Ovary (tissue), 9 donors: ENCODE results near the gene UCK1. TPM values are rescaled to one million over a fixed set of nuclear protein-coding genes. Genes with fewer than 3 reads are reported as not detected.
"Not testable (repeated sequence)": the region's sequence is repeated elsewhere in the genome, so short reads cannot be mapped to it uniquely, and the experiment has no call there.

Source experiments
- DNase-seq, 5 donors: peaks; one replicate each; pipeline ENCODE4 v3.0.0-alpha.2; 2019 to 2020
- H3K27ac ChIP-seq, 2 donors: fragments of 200-600 bp; one replicate each; pipeline versions ENCODE4 v1.5.1 to v1.8.0; 2019 to 2022
- H3K27me3 ChIP-seq: fragments of 200-600 bp; one replicate; pipeline ENCODE4 v1.8.0; 2022
- H3K36me3 ChIP-seq: fragments of 200-600 bp; sonication (generic); one replicate; pipeline ENCODE4 v1.5.1; 2019
- H3K4me1 ChIP-seq: one replicate; pipeline ENCODE4 v1.8.1; 2013; ENCODE audit warnings: mild to moderate bottlenecking, moderate library complexity; ENCODE audit not compliant: insufficient read depth
- H3K4me3 ChIP-seq: fragments of 200-600 bp; sonication (generic); one replicate; pipeline ENCODE4 v1.5.1; 2017
- H3K9me3 ChIP-seq, 2 donors: fragments of 200-600 bp in 1 of 2; sonication (generic) in 1 of 2; one replicate each; pipeline versions ENCODE4 v1.5.1 to v1.8.1; 2013 to 2019; ENCODE audit warnings: mild to moderate bottlenecking in 1 of 2, moderate library complexity in 1 of 2
- EP300 ChIP-seq: sonication (generic); formaldehyde crosslinking; IDR thresholded peaks from one replicate; pipeline ENCODE4 v1.6.1; 2017; ENCODE audit warnings: antibody characterized with exemption
- POLR2A ChIP-seq: fragments of 450-650 bp; IDR thresholded peaks from one replicate; pipeline ENCODE4 v1.6.1; 2017; ENCODE audit warnings: antibody characterized with exemption, mild to moderate bottlenecking, moderate library complexity
- WGBS, 3 donors: extraction: QIAGEN DNeasy Blood & Tissue Kit in 1 of 3; methylation state at CpG; one replicate each; pipeline versions ENCODE4 v1.1.5 to v1.1.7; 2013 to 2017; 5-methylcytosine and 5-hydroxymethylcytosine counted together
- intact Hi-C, 4 donors: fragments of 100-400 bp; cut with DNase I; formaldehyde crosslinking; loops; one replicate each; pipeline versions ENCODE4 v1.11.0 to v1.15.1; 2022 to 2023
- polyA plus RNA-seq, 2 donors: library from polyadenylated mRNA; stranded (reverse); fragments of 200-250 nt in 1 of 2; fragments of 350-450 nt in 1 of 2; fragmentation: Illumina TruSeq in 1 of 2; extraction: RNeasy Lipid Tissue Mini Kit (QIAGEN cat#74804) in 1 of 2; gene quantifications; one replicate each; pipeline ENCODE4 v1.2.3, GENCODE V29; 2013 to 2014
- total RNA-seq, 7 donors: library from RNA; depleted of rRNA in 2 of 7; stranded (reverse); fragments of >200 nt in 2 of 7; fragmentation: NEBNext Ultra II Directional in 3 of 7; extraction: Animal tissue kit (Norgen Biotek cat#: 25700) in 3 of 7; gene quantifications; one replicate each; pipeline versions ENCODE4 v1.1.0 to v1.2.4, GENCODE V29; 2016 to 2023
- TF ChIP-seq, protein P1 (sequence below), 3 donors: fragments of 450-650 bp in 2 of 3; fragments of 200-600 bp in 1 of 3; IDR thresholded peaks; one replicate each; pipeline versions ENCODE4 v1.5.1 to v1.8.0; 2016 to 2022; ENCODE audit warnings: antibody characterized with exemption in 3 of 3, mild to moderate bottlenecking in 1 of 3
- donor health status: DM: no; HTN: no; CAD: no; lungs with moderate emphysema.
- donor health status: DM: no; HTN: no; CAD: no.
- donor health status: Bipolar disorder and iron deficiency.
- donor health status: DM: yes; HTN: yes; CAD: no.
- donor health status: DM: no; HTN: no; CAD: no.
- donor health status: DM: yes; HTN: yes; CAD: no.

Gene UCK1
- total and polyA plus RNA-seq, 9 donors, result 19.8 to 37.9 (median 29.7) TPM

- Histone ChIP-seq H3K36me3 (no peaks in the 10 kb centered on the region), H3K4me3 (no peak overlapping the region), H3K9me3 (no peaks in the 10 kb centered on the region), H3K27ac (no peak overlapping the region), H3K4me1 (no peaks in the 10 kb centered on the region), H3K27me3 (no peaks in the 10 kb centered on the region)
- DNase-seq, result no peak
- TF ChIP-seq EP300 (no peak), POLR2A (no peak)
- TF ChIP-seq, protein P1, sequence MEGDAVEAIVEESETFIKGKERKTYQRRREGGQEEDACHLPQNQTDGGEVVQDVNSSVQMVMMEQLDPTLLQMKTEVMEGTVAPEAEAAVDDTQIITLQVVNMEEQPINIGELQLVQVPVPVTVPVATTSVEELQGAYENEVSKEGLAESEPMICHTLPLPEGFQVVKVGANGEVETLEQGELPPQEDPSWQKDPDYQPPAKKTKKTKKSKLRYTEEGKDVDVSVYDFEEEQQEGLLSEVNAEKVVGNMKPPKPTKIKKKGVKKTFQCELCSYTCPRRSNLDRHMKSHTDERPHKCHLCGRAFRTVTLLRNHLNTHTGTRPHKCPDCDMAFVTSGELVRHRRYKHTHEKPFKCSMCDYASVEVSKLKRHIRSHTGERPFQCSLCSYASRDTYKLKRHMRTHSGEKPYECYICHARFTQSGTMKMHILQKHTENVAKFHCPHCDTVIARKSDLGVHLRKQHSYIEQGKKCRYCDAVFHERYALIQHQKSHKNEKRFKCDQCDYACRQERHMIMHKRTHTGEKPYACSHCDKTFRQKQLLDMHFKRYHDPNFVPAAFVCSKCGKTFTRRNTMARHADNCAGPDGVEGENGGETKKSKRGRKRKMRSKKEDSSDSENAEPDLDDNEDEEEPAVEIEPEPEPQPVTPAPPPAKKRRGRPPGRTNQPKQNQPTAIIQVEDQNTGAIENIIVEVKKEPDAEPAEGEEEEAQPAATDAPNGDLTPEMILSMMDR (IDR thresholded peaks at IDR 0.05), result no peak
- 93 to 96% (median 96%) methylated on average over 9 of the region's 9 CpGs for WGBS, 3 donors
- intact Hi-C loops, result no loop called here
These were observed 14.1 kb downstream of the UCK1 start for GRCh38 chr9:131516930-131517329.

DNA sequence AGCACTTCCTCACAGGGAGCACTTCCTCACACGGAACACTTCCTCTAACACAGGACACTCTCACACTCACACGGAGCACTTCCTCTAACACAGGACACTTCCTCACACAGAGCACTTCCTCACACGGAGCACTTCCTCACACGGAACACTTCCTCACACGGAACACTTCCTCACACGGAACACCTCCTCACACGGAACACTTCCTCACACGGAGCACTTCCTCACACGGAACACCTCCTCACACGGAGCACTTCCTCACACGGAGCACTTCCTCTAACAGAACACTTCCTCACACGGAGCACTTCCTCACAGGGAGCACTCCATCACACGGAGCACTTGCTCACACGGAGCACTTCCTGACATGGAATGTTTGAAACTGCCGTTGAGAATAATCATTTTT lies 15.0 kb downstream of the UCK1 start:
- no peaks in the 10 kb centered on the region for H3K36me3 ChIP-seq
- no peaks in the 10 kb centered on the region for H3K4me1 ChIP-seq
- H3K9me3 ChIP-seq, result no peaks in the 10 kb centered on the region
- no peak overlapping the region for H3K4me3 ChIP-seq
- H3K27me3 ChIP-seq, result no peaks in the 10 kb centered on the region
- H3K27ac ChIP-seq, result no peak overlapping the region
- WGBS, 3 donors, result 81 to 86% (median 83%) methylated on average over 13 to 15 of the region's 15 CpGs
- intact Hi-C loops, result no loop called here
- DNase-seq, result no peak
- TF ChIP-seq EP300 (no peak), POLR2A (no peak)
- TF ChIP-seq, protein P1 (IDR thresholded peaks at IDR 0.05), result no peak

DNA sequence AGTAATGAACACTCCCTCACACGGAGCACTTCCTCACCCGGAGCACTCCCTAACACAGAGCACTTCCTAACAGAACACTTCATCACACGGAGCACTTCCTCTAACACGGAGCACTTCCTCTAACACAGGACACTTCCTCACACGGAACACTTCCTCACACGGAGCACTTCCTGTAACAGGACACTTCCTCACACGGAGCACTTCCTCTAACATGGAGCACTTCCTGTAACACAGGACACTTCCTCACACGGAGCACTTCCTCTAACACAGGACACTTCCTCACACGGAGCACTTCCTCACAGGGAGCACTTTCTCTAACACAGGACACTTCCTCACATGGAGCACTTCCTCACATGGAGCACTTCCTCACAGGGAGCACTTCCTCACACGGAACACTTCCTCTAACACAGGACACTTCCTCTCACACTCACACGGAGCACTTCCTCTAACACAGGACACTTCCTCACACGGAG lies 15.5 kb downstream of the UCK1 start:
- H3K27ac ChIP-seq, H3K9me3 ChIP-seq, H3K27me3 ChIP-seq, intact Hi-C loops, DNase-seq, H3K4me1 ChIP-seq, H3K4me3 ChIP-seq, H3K36me3 ChIP-seq: not testable (repeated sequence)
- WGBS, 3 donors, result 79 to 81% (median 81%) methylated on average over 8 to 12 of the region's 12 CpGs

GRCh38 chr9:131513177-131513576 lies 17.9 kb downstream of the UCK1 start:
- H3K36me3 ChIP-seq, result no peaks in the 10 kb centered on the region
- H3K27ac ChIP-seq, result no peak overlapping the region
- intact Hi-C loops, result loop anchor here in 1 of 4 donors (5.0 kb wide), 1 partner anchor 346 kb away; no protein-coding TSS in a partner anchor
- no peak for DNase-seq
- H3K4me1 ChIP-seq, result no peaks in the 10 kb centered on the region
- no peaks in the 10 kb centered on the region for H3K9me3 ChIP-seq
- no peak overlapping the region for H3K4me3 ChIP-seq
- TF ChIP-seq, protein P1 (IDR thresholded peaks at IDR 0.05), result no peak
- no peak for TF ChIP-seq EP300
- TF ChIP-seq POLR2A, result no peak
- 91 to 95% (median 92%) methylated on average over 15 of the region's 15 CpGs for WGBS, 3 donors
- no peaks in the 10 kb centered on the region for H3K27me3 ChIP-seq

GRCh38 chr9:131511880-131512279 lies 19.2 kb downstream of the UCK1 start:
- WGBS, 3 donors, result 68 to 88% (median 76%) methylated on average over 6 of the region's 6 CpGs
- TF ChIP-seq, protein P1 (IDR thresholded peaks at IDR 0.05), result no peak
- no peak for TF ChIP-seq EP300
- no peak for TF ChIP-seq POLR2A
- Histone ChIP-seq H3K4me3 (no peak overlapping the region), H3K36me3 (no peaks in the 10 kb centered on the region), H3K9me3 (no peaks in the 10 kb centered on the region), H3K27me3 (no peaks in the 10 kb centered on the region), H3K27ac (no peak overlapping the region), H3K4me1 (no peaks in the 10 kb centered on the region)
- no peak for DNase-seq
- intact Hi-C loops, result loop anchor here in 1 of 4 donors (5.0 kb wide), 1 partner anchor 345 kb away; no protein-coding TSS in a partner anchor
